ENCODE measurements around the gene CCDC192.
"Not testable (repeated sequence)": the region's sequence is repeated elsewhere in the genome, so short reads cannot be mapped to it uniquely, and the experiment has no call there.

The CCDC192 gene

GRCh38 chr5:127813633-127814587, 110.7 kb downstream of the CCDC192 start:
- no peak for DNase-seq

GRCh38 chr5:127814588-127814973, 111.4 kb downstream of the CCDC192 start:
- DNase-seq: no peak

- DNase-seq: no peak
Measured at GRCh38 chr5:127820910-127821553, 117.8 kb downstream of the CCDC192 start.

- DNase-seq: no peak
Measured at GRCh38 chr5:127821896-127822295, 118.7 kb downstream of the CCDC192 start.

DNA sequence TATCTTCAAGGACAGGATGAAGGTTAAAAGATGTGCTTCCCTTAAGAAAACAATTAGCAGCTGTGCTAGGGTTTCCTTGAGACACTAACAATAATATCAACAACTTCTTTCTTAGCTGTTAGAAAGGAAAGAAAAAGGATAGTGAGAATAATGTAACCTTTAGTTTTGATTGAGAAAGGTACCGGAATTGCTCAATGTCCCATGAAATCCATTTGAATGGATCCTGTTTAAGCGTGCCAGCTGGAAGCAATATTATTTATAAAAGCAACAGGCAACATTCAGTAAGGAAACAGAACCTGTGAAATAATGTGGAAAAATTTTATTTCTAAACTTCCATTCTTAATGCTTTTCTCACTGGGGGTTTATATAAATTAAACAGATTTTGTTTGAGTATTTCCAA, 120.9 kb downstream of the CCDC192 start:
- no peak for DNase-seq

DNA sequence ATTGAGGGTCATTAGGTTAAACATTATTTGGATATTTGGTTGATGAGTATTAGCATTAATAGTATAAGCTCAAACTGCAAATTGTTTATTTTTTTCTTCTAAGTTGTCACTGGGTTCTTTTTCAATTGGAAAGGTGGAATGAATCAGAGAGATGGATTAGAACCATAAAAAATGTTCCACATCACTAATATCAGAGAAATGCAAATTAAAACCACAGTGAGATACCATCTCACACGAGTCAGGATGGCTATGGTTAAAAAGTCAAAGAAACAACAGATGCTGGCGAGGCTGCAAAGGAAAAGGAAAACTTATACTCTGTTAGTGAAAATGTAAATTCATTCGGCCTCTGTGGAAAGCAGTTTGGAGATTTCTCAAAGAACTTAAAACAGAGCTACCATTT, 122.8 kb downstream of the CCDC192 start:
- DNase-seq: no peak

DNA sequence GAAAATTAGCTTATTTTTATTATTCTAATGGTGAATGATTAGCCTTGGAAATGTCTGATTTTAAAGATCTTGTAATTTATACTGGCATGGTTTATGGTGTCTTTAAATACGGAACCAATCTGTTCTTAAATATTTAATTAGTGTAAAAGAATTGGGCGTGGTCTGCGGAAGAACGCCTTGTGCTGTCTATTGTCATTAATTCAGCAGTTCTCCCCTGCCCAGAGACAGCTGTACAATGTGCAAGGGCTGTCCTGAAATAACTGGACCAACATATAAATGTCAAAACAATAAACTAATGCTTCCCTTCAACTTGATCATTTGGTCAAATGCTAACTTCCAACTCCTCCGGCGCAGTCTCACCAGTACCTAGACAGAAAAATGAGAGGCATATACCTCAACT, 124.3 kb downstream of the CCDC192 start:
- DNase-seq: no peak

DNA sequence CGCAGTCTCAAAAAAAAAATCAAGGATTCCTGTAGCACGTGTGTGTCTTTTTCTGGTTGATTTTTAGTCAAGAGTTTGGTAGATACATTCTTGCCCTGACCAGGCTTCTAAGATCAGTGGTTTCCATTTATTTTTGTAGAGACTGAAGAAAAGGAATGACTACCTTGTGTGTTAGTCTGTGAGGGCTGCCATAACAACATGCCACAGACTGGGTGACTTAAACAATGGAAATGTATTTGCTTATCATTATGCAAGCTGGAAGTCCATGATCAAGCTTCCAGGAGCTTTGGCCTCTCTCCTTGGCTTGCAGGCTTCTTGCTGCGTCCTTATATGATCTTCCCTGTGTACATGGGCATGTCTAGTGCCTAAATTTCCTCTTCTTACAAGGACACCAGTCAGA, 127.0 kb downstream of the CCDC192 start:
- DNase-seq: no peak

- DNase-seq: no peak
Measured at GRCh38 chr5:127830829-127831598, 127.8 kb downstream of the CCDC192 start.

DNA sequence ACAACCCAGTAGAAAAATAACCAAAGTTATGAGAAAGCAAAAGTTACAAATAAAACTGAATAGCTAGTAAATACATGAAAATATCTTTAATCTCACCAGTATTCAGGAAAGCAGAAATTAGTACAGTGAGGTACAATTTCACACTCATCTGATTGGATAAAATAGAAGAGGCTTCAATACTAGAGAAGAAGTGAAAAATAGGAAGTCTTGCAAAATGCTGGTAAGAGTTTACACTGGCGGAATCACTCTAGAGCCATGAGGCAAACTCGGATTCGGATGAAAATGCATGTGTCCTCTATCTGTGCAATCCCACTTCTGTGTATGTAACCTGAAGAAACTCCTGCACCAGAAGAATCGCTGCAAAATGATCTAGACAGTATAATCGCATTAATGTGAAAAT, 128.9 kb downstream of the CCDC192 start:
- no peak for DNase-seq

GRCh38 chr5:127834094-127834531, 130.9 kb downstream of the CCDC192 start:
- no peak for DNase-seq

- DNase-seq: no peak
Measured at GRCh38 chr5:127834554-127834953, 131.4 kb downstream of the CCDC192 start.

DNA sequence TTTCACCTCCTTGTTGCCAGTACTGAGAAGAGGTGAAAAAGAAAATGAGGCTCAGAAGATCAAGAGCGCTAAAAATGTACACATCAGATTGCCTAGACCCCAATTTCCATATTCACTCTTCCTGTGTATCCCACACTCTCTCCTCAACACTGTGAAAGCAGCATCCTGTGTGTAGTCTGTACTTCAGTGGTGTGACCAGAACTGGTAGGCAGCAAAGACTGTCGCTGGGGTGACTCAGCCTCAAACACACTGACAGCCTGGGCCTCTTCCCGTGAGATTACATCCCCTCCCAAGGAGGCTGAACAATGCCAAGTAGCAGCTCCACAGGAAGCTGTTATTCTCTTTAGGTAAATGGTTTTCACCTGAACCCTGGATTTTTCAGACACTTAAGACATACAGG, 135.5 kb downstream of the CCDC192 start:
- no peak for DNase-seq

DNA sequence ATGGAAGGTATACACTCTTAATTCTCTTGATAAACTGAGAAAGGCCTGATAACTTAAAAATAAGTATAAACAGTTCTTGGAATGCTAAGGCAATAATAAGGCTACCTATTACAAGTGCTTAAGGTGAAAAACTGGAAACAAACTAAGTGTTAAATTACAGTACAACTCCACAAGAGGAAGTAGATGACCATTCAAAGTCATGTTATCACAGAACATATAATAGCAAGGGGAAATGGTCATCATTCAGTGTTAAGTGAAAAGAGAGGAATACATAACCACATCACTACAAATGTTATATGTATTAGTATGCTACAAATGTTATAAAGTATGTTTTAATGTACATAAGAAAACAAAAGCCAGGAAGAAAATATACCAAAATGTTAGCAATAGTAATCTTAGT, 135.9 kb downstream of the CCDC192 start:
- DNase-seq: no peak

- DNase-seq: no peak
Measured at GRCh38 chr5:127839496-127840197, 136.5 kb downstream of the CCDC192 start.

DNA sequence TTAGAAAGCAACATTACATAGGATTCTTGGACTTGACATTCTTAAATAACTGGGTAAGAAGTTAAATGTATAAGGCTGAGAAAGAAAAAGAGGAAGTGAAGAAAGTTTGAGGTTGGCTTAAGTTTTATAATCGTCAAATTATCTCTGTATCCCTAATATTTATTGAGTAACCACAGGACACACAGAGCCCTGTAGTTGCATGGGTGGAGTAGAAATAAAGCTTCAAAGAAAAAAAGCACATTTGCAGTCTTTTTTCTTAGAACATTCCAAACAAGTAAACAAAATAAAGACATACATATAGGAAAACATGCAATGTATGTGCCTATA, 137.0 kb downstream of the CCDC192 start:
- DNase-seq: no peak

- no peak for DNase-seq
Measured at GRCh38 chr5:127840809-127841208, 137.6 kb downstream of the CCDC192 start.

- no peak for DNase-seq
Measured at GRCh38 chr5:127844581-127845021, 141.4 kb downstream of the CCDC192 start.

- no peak for DNase-seq
Measured at GRCh38 chr5:127846884-127847283, 143.7 kb downstream of the CCDC192 start.

DNA sequence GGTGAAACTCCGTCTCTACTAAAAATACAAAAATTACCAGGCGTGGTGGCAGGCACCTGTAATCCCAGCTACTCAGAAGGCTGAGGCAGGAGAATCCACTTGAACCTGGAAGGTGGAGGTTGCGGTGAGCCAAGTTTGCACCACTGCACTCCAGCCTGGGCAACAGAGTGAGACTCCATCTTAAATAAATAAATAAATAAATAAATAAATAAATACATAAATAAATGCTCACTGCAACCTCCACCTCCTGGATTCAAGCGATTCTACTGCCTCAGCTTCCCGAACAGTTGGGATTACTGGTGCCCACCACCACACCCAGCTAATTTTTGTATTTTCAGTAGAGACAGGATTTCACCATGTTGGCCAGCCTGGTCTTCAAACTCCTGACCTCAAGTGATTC, 144.4 kb downstream of the CCDC192 start:
- not testable (repeated sequence) for DNase-seq

DNA sequence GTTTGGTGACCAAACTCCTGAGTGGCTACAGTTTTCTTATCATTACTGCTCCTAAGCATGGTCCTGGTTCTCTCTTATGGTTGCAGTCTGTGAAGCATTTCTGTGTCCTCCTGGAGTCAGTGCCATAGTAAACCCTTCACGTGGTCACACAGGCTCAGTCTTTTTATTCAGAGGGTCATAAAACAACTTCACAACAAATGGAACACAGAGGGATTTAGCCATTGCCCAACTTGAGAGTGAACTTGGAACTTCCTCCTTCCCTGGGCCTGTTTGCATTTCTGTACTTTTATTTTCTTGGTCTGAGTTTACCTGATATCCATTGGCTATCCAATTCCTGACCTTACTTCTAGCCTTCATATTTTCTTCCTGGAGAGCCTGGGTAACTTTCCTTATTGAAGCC, 144.9 kb downstream of the CCDC192 start:
- no peak for DNase-seq

DNA sequence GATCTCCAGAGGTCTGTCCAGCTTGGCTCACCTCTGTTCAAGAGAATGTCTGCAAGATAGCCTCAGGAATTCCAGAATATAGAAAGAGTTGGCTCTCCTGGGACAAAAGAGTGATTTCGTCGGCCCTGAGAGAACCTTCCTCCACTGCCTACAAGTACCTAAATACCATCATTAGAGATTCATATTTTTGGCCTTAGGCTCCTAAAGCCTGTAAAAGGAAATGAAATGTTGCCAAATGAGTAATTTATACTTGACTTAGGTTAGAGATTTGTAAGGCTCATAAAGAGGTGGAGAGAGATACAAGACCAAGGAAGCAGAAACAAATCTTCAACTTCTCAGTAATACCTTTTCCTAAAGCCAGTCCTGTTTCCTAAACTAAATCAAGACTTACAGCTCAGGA, 146.2 kb downstream of the CCDC192 start:
- no peak for DNase-seq

- DNase-seq: no peak
Measured at GRCh38 chr5:127849891-127850290, 146.7 kb downstream of the CCDC192 start.
